Activated CD4-positive, alpha-beta T cell treated with anti-CD3 and anti-CD28 coated beads, Interleukin-10, Interleukin-2, amounts not matched to agents 100 ng/mL and 50 ng/mL, durations not matched to agents 16 hours and 8 hours (primary cell): Measurements from ENCODE around the gene ESRRB.

ENCODE experiments used
- DNase-seq: peaks from one replicate; pipeline ENCODE4 v3.0.0-alpha.2; 2020

ESRRB gene

GRCh38 chr14:76547831-76548230 lies 171.9 kb downstream of the ESRRB start:
- no peak for DNase-seq

DNA sequence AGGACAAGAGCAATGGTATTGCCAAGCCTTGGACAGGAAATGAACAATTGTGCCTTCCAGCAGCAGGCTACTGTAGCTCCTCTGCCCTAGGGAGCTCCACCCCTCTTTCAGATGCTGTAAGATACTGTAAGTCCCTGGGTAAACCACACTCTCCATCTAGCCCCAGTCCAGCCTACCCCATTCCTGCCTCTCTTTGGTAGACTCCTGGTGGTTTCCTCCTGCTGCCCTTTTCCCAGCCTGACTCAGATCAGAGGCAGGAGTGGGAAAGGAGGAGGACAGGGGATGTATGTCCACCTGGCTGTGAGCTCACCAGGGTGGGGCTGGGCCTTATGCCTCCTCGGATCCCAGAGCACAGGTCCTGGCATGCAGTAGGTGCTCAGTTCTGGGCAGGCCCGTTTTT lies 174.6 kb downstream of the ESRRB start:
- no peak for DNase-seq

GRCh38 chr14:76551116-76551515 lies 175.2 kb downstream of the ESRRB start:
- no peak for DNase-seq
